Neural cell (in vitro differentiated cells): ENCODE results near the gene MTHFD1L.

ENCODE experiments used
- EP300 ChIP-seq: fragments of 450-650 bp; conservative IDR thresholded peaks from 2 replicates; pipeline ENCODE4 v1.6.1; 2014; ENCODE audit warnings: antibody characterized with exemption, mild to moderate bottlenecking, moderate library complexity; ENCODE audit not compliant: poor library complexity, severe bottlenecking
- RAD21 ChIP-seq: fragments of 450-650 bp; conservative IDR thresholded peaks from 2 replicates; pipeline ENCODE4 v1.6.1; 2014; ENCODE audit warnings: antibody characterized with exemption, mild to moderate bottlenecking, moderate library complexity
- SMC3 ChIP-seq: fragments of 450-650 bp; conservative IDR thresholded peaks from 2 replicates; pipeline ENCODE4 v1.6.1; 2014; ENCODE audit warnings: antibody characterized with exemption, mild to moderate bottlenecking, moderate library complexity; ENCODE audit not compliant: poor library complexity
- TAF1 ChIP-seq: IDR thresholded peaks from 2 replicates; pipeline ENCODE4 v1.6.1; 2012; ENCODE audit warnings: low read depth
- TF ChIP-seq, protein P1 (sequence below): fragments of 450-650 bp; IDR thresholded peaks from 2 replicates; pipeline ENCODE4 v1.5.1; 2014; ENCODE audit warnings: antibody characterized with exemption, mild to moderate bottlenecking, moderate library complexity; ENCODE audit not compliant: poor library complexity, severe bottlenecking
- TF ChIP-seq, protein P2 (sequence below): IDR thresholded peaks from 2 replicates; pipeline ENCODE4 v1.6.1; 2012; ENCODE audit warnings: borderline replicate concordance

DNA sequence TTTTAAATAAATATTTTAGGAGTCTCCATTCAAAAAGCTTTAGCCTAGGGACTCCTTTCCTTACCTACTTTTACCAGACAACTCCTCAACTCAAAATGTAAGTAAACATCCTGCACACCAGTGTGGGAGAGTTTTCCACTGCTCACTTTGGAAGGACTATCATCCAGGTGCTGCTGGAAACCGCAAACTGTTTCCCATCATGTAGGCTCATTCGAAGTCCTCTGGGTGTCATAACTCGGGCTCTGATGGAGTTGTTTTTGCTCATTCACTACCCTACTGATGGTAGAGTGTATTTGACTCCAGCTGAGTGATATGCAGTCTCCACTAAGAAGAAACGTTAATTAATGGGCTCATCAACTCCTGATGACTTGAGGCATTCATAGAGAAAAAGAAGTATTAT is 237.8 kb downstream of the MTHFD1L start:
- TF ChIP-seq, protein P1, sequence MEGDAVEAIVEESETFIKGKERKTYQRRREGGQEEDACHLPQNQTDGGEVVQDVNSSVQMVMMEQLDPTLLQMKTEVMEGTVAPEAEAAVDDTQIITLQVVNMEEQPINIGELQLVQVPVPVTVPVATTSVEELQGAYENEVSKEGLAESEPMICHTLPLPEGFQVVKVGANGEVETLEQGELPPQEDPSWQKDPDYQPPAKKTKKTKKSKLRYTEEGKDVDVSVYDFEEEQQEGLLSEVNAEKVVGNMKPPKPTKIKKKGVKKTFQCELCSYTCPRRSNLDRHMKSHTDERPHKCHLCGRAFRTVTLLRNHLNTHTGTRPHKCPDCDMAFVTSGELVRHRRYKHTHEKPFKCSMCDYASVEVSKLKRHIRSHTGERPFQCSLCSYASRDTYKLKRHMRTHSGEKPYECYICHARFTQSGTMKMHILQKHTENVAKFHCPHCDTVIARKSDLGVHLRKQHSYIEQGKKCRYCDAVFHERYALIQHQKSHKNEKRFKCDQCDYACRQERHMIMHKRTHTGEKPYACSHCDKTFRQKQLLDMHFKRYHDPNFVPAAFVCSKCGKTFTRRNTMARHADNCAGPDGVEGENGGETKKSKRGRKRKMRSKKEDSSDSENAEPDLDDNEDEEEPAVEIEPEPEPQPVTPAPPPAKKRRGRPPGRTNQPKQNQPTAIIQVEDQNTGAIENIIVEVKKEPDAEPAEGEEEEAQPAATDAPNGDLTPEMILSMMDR: no peak
- no peak for TF ChIP-seq TAF1
- TF ChIP-seq, protein P2, sequence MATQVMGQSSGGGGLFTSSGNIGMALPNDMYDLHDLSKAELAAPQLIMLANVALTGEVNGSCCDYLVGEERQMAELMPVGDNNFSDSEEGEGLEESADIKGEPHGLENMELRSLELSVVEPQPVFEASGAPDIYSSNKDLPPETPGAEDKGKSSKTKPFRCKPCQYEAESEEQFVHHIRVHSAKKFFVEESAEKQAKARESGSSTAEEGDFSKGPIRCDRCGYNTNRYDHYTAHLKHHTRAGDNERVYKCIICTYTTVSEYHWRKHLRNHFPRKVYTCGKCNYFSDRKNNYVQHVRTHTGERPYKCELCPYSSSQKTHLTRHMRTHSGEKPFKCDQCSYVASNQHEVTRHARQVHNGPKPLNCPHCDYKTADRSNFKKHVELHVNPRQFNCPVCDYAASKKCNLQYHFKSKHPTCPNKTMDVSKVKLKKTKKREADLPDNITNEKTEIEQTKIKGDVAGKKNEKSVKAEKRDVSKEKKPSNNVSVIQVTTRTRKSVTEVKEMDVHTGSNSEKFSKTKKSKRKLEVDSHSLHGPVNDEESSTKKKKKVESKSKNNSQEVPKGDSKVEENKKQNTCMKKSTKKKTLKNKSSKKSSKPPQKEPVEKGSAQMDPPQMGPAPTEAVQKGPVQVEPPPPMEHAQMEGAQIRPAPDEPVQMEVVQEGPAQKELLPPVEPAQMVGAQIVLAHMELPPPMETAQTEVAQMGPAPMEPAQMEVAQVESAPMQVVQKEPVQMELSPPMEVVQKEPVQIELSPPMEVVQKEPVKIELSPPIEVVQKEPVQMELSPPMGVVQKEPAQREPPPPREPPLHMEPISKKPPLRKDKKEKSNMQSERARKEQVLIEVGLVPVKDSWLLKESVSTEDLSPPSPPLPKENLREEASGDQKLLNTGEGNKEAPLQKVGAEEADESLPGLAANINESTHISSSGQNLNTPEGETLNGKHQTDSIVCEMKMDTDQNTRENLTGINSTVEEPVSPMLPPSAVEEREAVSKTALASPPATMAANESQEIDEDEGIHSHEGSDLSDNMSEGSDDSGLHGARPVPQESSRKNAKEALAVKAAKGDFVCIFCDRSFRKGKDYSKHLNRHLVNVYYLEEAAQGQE: no peak
- TF ChIP-seq EP300: no peak
- no peak for TF ChIP-seq RAD21
- no peak for TF ChIP-seq SMC3
